HepG2 (cell line): Measurements from ENCODE around the gene SERPINB6. TPM values are rescaled to one million over a fixed set of nuclear protein-coding genes. Genes with fewer than 3 reads are reported as not detected.

Experiments
- AKAP8 ChIP-seq: sonication (generic); formaldehyde crosslinking; IDR thresholded peaks from 2 replicates; pipeline ENCODE4 v1.5.1; 2020; ENCODE audit warnings: mild to moderate bottlenecking, missing genetic modification reagents
- ATF7-NPFF ChIP-seq: sonication (generic); formaldehyde crosslinking; IDR thresholded peaks from 2 replicates; pipeline ENCODE4 v1.8.1; 2023; ENCODE audit warnings: mild to moderate bottlenecking, low read depth, missing genetic modification reagents, moderate library complexity
- EED ChIP-seq: sonication (generic); formaldehyde crosslinking; IDR thresholded peaks from 2 replicates; pipeline ENCODE4 v1.5.0; 2020; ENCODE audit warnings: mild to moderate bottlenecking, missing genetic modification reagents
- KDM1A ChIP-seq: IDR thresholded peaks from 2 replicates; pipeline ENCODE4 v1.6.1; 2016; ENCODE audit warnings: missing compliant biosample characterization
- MAZ ChIP-seq, 2 experiments: sonication (generic) in 1 of 2; formaldehyde crosslinking in 1 of 2; IDR thresholded peaks; 2 replicates each; pipeline versions ENCODE4 v1.5.0 to v1.6.1; 2012 to 2020; ENCODE audit warnings: low read depth in 2 of 2, mild to moderate bottlenecking in 2 of 2, borderline replicate concordance in 1 of 2, improper control_type of control experiment in 1 of 2, low read length in 1 of 2, missing genetic modification reagents in 1 of 2, moderate library complexity in 1 of 2
- MED8 ChIP-seq: sonication (generic); formaldehyde crosslinking; IDR thresholded peaks from 2 replicates; pipeline ENCODE4 v1.8.1; 2023; ENCODE audit warnings: mild to moderate bottlenecking, missing genetic modification reagents; ENCODE audit not compliant: insufficient replicate concordance
- SMAD3 ChIP-seq: sonication (generic); formaldehyde crosslinking; IDR thresholded peaks from 2 replicates; pipeline ENCODE4 v1.4.0; 2020; ENCODE audit warnings: missing genetic modification reagents
- SSRP1 ChIP-seq: IDR thresholded peaks from 2 replicates; pipeline ENCODE4 v1.6.1; 2016; ENCODE audit warnings: control low read depth
- THAP11 ChIP-seq: IDR thresholded peaks from 2 replicates; pipeline ENCODE4 v1.6.1; 2016; ENCODE audit warnings: missing biosample characterization, missing genetic modification reagents
- ZNF350 ChIP-seq: sonication (generic); formaldehyde crosslinking; IDR thresholded peaks from 2 replicates; pipeline ENCODE4 v1.4.0; 2020; ENCODE audit warnings: mild to moderate bottlenecking, low read depth, missing genetic modification reagents, borderline replicate concordance
- ZNF562 ChIP-seq: sonication (generic); formaldehyde crosslinking; IDR thresholded peaks from 2 replicates; pipeline ENCODE4 v1.8.0; 2022; ENCODE audit warnings: missing genetic modification reagents, borderline replicate concordance
- ZNF646 ChIP-seq: sonication (generic); formaldehyde crosslinking; IDR thresholded peaks from 2 replicates; pipeline ENCODE4 v1.9.0; 2021; ENCODE audit warnings: mild to moderate bottlenecking, missing genetic modification reagents
- ZNF780A ChIP-seq: sonication (generic); formaldehyde crosslinking; IDR thresholded peaks from 2 replicates; pipeline ENCODE4 v1.8.0; 2022; ENCODE audit warnings: mild to moderate bottlenecking, missing genetic modification reagents, moderate library complexity
- ZNF781 ChIP-seq: sonication (generic); formaldehyde crosslinking; IDR thresholded peaks from 2 replicates; pipeline ENCODE4 v1.5.1; 2020; ENCODE audit warnings: borderline replicate concordance, mild to moderate bottlenecking, missing genetic modification reagents; ENCODE audit errors: not compliant biosample characterization
- ZNF879 ChIP-seq: sonication (generic); formaldehyde crosslinking; IDR thresholded peaks from 2 replicates; pipeline ENCODE4 v1.8.1; 2023; ENCODE audit warnings: missing genetic modification reagents
- ZUFSP ChIP-seq: sonication (generic); formaldehyde crosslinking; IDR thresholded peaks from 2 replicates; pipeline ENCODE4 v1.9.0; 2021; ENCODE audit warnings: missing genetic modification reagents, mild to moderate bottlenecking, borderline replicate concordance
- polyA plus RNA-seq, 8 experiments: library from polyadenylated mRNA; depleted of rRNA in 3 of 8; stranded (reverse) in 7 of 8; unstranded in 1 of 8; fragments of >200 nt; fragmentation: Illumina TruSeq in 4 of 8; extraction: Trizol in 4 of 8; gene quantifications; 2 replicates each; pipeline versions ENCODE4 v1.2.1 to v1.2.3, GENCODE V29; 2011 to 2016; ENCODE audit warnings: low read depth in 4 of 8, missing spikeins in 1 of 8, mixed read lengths in 1 of 8; ENCODE audit not compliant: insufficient read depth in 1 of 8
- total RNA-seq, 5 experiments: library from RNA; depleted of rRNA; stranded (reverse); fragments of >200 nt; fragmentation: Illumina TruSeq; extraction: Trizol; gene quantifications; 2 replicates each; pipeline ENCODE4 v1.2.3, GENCODE V29; 2016; ENCODE audit warnings: low read depth in 1 of 5

Gene SERPINB6
- total and polyA plus RNA-seq, 2 of the 13 experiments (the other 11 are each of a cell fraction or from before 2014, with no cell fraction given): 38.2 to 61.3 TPM

DNA sequence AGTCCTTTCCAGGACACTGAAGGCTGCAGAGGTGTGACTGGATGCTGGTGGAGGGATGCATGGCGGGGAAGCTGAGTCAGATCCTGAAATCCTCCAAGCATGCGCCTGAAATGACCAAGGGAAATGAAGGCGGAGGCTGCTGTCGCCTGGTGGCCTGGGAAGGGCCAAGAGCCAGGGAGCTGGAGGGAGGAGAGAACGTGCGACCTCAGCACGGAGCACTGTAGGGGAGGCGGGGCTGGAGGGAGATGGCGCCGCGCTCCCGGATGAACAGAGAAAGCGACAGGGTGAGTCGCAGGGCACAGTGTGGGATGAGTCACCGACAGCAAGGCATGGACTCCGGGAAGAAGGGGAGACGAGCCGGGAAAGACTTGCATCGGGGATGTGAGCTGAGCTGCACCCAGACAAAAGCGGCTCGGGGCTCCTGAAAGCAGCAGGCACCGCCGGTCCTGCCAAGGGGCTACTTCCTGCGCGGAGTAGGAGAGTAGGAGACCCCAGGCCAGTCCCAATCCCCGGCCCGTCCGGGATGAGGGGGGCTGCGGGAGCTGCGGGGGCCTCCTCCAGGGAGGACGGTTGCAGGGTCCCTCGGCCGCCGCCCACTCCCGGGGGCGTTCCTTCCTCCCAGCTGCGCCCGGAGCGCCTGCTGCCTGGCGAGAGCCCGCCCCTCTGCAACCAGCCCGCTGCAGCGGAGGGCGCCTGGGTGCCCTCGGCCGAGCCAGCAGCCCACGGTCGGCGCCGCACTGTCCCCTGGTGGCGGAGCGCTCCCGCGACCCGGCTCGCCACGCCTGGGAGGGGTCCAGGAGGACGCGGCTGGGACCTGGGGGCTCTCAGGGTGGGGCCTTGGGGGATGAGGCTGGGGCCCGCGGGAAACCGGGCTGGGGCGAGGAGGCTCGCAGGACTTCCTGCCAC is 17.3 kb upstream of the SERPINB6 start (continued):
- TF ChIP-seq ZNF879 (CRISPR knock-in tag) (no peak), ZNF781 (peak; percentile 79), SSRP1 (CRISPR knock-in tag) (peak; percentile 56), ZNF646 (CRISPR knock-in tag) (no peak), ZUFSP (no peak), ZNF350 (CRISPR knock-in tag) (peak; percentile 73; the same call in 1 of the 2 replicates), ZNF780A (CRISPR knock-in tag) (peak; percentile 86; the same call in 1 of the 2 replicates), SMAD3 (peak; percentile 44; the same call in 1 of the 2 replicates), MED8 (CRISPR knock-in tag) (peak; percentile 84), THAP11 (CRISPR knock-in tag) (peak; percentile 56; the same call in 1 of the 2 replicates), MAZ (IDR thresholded peaks at IDR 0.05; ENCODE audit: borderline replicate concordance, low read depth, low read length) (peak; percentile 85; the same call in 1 of the 2 replicates), MAZ (CRISPR knock-in tag; IDR thresholded peaks at IDR 0.05; ENCODE audit: low read depth) (peak; percentile 97), ATF7-NPFF (CRISPR knock-in tag) (peak; percentile 91), KDM1A (peak; percentile 48; the same call in 1 of the 2 replicates), EED (peak; percentile 94), ZNF562 (CRISPR knock-in tag) (no peak), AKAP8 (CRISPR knock-in tag) (peak; percentile 88)
